KOPT-K1 (cell line): Measurements from ENCODE around the gene LRRC36.

Experiments
- H3K27ac ChIP-seq: fragments of 200-600 bp; sonication (generic); 2 replicates; pipeline ENCODE4 v1.5.1; 2016; ENCODE audit warnings: antibody characterized with exemption, mild to moderate bottlenecking, low read depth, low read length; ENCODE audit not compliant: poor library complexity, severe bottlenecking
- H3K36me3 ChIP-seq: fragments of 200-600 bp; sonication (generic); 2 replicates; pipeline ENCODE4 v1.5.1; 2017; ENCODE audit warnings: antibody characterized with exemption, mild to moderate bottlenecking, low read length, moderate library complexity; ENCODE audit not compliant: insufficient read depth
- H3K9me3 ChIP-seq: fragments of 200-600 bp; sonication (generic); 2 replicates; pipeline ENCODE4 v1.5.1; 2017; ENCODE audit warnings: antibody characterized with exemption, low read length, mild to moderate bottlenecking; ENCODE audit not compliant: insufficient read depth, poor library complexity, severe bottlenecking

LRRC36 gene

GRCh38 chr16:67388191-67388590 lies 61.6 kb downstream of the LRRC36 start:
- H3K36me3 ChIP-seq: no peaks in the 10 kb centered on the region
- no peak overlapping the region for H3K27ac ChIP-seq
- H3K9me3 ChIP-seq: no peaks in the 10 kb centered on the region

- no peaks in the 10 kb centered on the region for H3K36me3 ChIP-seq
- no peaks in the 10 kb centered on the region for H3K9me3 ChIP-seq
- no peak overlapping the region for H3K27ac ChIP-seq
Measured at GRCh38 chr16:67388591-67388990, 62.0 kb downstream of the LRRC36 start.

DNA sequence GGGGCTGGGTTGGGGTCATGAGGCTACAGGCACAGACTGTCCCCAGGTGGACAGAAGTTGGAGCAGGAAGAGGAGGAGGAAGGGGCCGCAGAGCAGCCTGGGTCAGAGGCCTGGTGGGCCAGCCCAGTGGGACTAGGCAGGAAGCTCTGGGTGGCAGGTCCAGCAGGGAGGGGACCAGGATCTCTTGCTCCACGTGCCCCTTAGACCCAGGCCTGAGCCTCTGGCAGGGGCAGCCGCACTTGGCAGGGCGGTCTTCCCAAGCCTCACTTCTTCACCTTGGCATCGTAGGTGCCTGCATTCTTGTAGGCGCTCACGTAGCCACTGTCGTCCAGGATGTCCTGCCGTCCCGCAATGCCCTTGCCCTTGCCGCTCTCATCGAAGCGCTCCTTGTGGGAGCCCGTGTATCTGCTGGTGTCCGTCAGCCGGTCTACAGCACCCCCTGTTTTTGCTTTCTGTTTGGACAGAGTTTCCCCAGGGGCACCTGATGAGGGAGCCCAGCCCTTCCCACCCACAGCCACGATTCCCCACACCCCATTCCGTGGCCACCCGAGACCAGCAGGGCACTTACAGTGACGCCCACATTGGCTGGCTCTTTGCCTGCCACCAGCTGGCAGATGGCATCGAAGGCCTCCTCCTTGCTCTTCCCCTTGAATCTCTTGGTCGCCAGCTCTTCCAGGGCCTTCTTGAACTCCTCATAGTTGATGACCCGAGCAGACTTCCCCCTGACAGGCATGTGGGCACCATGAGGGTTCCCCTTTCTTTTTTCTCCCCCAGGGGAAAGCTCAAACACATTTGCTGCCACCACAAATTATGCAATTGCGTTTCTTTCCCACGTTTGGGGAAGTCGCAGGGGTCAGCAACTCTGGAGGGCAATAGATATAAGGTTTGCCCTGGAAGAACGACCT lies 63.5 kb downstream of the LRRC36 start:
- H3K36me3 ChIP-seq: no peaks in the 10 kb centered on the region
- no peaks in the 10 kb centered on the region for H3K9me3 ChIP-seq
- no peak overlapping the region for H3K27ac ChIP-seq

DNA sequence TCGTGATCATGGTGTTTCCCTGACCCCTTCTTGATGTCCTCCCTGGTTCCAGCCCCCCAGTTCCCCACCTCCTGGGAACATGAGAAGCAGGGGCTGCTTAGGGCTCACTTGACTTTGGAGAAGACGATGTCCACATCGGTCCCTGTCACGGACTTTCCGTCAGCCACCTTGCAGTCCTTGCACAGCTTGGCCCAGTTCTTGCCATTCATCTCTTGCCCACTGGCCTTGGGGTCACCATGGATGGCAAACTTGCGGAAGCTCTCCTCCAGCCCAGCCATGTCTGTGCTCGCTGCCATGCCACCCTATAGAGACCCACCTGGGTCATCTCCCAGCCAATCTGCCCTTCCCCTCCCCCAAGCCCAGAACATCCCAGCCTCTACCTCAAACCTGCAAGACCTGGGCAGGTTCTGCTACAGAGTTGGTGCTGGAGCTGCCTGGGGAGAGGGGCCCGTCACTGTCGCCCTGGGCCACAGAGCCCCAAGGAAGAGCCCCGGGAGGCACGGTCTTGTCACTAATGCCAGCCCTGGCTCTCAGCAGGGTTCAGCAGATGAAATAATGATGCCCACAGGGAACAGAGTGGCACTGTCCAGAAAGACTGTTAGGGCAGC lies 64.3 kb downstream of the LRRC36 start:
- H3K27ac ChIP-seq: no peak overlapping the region
- H3K36me3 ChIP-seq: no peaks in the 10 kb centered on the region

DNA sequence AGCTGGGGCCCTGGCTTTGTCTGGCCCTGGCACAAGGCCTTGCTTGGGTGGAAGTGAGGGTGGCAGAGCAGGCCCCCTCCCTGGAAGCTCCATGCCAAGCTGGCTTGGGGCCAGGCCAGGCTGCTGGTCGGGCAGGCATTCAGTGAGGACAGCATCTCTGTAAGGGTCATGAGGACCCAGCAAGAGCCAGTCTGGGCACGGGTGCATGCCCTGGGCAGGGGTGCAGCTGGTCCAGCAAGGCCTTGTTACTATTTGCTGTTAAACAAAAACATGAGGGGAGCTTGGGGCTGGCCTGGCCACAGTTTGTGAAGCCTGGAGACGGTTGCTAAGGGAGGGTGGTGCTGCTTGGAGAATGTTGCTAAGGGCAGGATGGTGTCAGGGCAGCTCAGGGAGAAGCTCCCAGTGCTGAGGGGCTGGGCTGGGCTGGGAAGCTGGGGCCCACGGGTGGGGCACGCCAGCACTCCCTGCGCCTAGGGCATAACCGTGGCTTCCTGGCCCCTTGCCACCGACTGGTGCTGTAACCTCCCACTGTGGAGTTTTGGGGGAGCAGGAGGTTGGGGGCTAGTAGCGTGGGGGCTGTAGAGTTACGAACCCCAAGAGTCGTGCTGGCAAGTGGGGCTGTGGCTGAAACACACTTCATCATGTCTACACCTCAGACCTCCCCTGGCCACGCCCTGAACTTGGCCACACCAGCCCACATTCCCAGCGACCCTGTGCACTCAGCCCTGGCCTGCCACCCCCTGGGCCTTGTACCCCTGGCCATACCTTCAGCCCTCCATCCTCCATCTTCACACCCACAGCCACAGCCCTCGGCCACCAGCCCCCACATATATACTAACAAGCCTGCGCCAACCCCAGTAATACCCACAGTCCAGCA lies 65.0 kb downstream of the LRRC36 start:
- H3K9me3 ChIP-seq: no peaks in the 10 kb centered on the region
- no peaks in the 10 kb centered on the region for H3K36me3 ChIP-seq
- no peak overlapping the region for H3K27ac ChIP-seq

More for the DNA sequence above, 64.3 kb downstream of the LRRC36 start:
- H3K9me3 ChIP-seq: no peaks in the 10 kb centered on the region

DNA sequence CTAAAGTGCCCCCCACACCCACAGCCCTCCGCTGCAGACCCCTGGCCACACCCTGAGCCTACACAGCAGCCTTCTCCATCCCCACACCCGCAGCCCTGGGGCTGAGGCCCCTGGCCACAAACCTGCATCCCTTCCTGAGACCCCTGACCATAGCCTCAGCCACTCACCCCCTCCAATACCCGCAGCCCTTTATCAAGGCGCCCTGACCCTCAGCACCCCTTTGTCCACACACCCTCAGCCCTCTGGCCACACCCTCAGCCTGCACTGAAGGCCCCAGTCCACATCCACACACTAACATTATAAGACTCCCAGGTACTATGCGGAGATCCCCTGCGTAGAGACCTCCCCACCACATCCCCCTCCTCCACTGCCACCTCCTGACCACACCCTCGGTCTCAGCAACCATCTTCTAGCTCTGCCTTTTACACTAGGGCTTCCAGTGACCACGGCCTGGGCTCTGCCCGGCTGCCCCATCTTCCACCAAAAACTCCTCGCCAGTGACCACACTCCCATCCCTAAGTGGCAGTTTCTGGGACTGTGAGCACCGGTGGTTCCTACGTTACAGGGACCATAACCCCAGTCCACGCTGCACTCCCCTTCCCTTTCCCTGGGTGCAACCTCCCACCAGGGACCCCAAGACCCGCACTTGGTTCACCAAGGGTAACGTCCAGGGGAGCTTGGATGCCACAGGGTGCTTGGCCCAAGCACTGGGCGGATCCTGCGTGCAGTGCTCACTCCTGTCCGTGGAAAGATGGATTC lies 65.9 kb downstream of the LRRC36 start:
- no peaks in the 10 kb centered on the region for H3K36me3 ChIP-seq
- H3K9me3 ChIP-seq: no peaks in the 10 kb centered on the region
- H3K27ac ChIP-seq: no peak overlapping the region

- H3K9me3 ChIP-seq: no peaks in the 10 kb centered on the region
- H3K27ac ChIP-seq: no peak within 1 kb of the TSS
- no peaks in the 10 kb centered on the region for H3K36me3 ChIP-seq
Measured at GRCh38 chr16:67393111-67393787, 66.6 kb downstream of the LRRC36 start, which contains the start of gene TPPP3. Gene TPPP3, minus strand, starts transcription at chr16:67393498. Its CDS starts 2,387 bp downstream, at chr16:67391111.

- Histone ChIP-seq H3K27ac (no peak overlapping the region), H3K36me3 (no peaks in the 10 kb centered on the region), H3K9me3 (no peaks in the 10 kb centered on the region)
Measured at GRCh38 chr16:67393788-67394154, 67.2 kb downstream of the LRRC36 start.

GRCh38 chr16:67394155-67395104 lies 67.8 kb downstream of the LRRC36 start:
- H3K27ac ChIP-seq: no peak overlapping the region
- H3K9me3 ChIP-seq: no peaks in the 10 kb centered on the region
- no peaks in the 10 kb centered on the region for H3K36me3 ChIP-seq

- H3K9me3 ChIP-seq: no peaks in the 10 kb centered on the region
- H3K36me3 ChIP-seq: no peaks in the 10 kb centered on the region
- no peak overlapping the region for H3K27ac ChIP-seq
Measured at GRCh38 chr16:67395105-67395457, 68.5 kb downstream of the LRRC36 start.

- Histone ChIP-seq H3K36me3 (no peaks in the 10 kb centered on the region), H3K27ac (no peak overlapping the region), H3K9me3 (no peaks in the 10 kb centered on the region)
Measured at GRCh38 chr16:67395458-67396158, 69.0 kb downstream of the LRRC36 start.

DNA sequence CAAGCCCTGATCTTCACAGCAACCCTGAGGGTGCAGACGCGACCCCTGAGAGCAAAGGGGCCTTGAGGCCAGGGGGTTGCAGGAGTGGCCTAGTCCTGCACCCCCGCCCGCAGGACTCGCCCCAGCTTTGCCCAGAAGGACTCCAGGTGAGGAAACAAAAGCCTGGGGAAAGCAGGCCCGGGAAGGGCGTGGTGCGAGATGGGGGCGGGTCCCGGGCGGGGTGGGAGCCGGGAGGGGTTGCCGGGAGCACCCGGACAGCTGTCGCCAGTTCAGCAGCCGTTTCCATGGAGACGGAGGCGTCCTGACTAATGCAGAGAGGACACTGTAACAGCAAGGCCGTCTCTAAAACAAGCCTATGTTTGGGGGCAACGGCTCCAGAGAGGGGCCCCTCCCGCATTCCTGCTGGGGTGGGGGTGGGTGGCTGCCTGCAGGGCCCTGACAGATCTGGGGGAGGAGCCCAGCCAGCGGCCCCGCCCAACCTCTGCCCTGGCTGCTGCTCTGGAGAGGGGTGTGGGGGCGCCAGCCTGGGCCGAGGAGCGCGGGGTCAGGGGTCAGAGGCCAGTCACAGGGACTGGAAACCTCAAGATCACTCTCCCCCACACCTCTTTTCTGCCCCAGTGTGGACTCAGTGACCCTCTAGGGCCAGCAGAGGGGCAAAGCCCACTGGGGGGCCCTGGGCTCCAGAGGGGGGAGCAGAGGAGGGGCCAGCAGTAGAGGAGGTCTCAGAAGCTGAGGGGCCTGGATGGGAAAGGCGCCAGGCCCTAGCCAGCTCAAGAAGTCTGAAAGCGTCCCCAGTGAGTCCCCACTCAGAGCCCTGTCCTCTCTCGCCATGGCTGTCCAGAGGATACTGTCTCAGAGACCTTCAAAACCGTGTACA lies 69.8 kb downstream of the LRRC36 start:
- no peaks in the 10 kb centered on the region for H3K36me3 ChIP-seq
- no peak overlapping the region for H3K27ac ChIP-seq
- no peaks in the 10 kb centered on the region for H3K9me3 ChIP-seq
